Hepatocyte (in vitro differentiated cells): ENCODE results near the gene CNTN4. TPM values are rescaled to one million over a fixed set of nuclear protein-coding genes. Genes with fewer than 3 reads are reported as not detected.
A peak's percentile ranks its signal among the peaks of the same experiment; 100 is the strongest.
"Not testable (repeated sequence)": the region's sequence is repeated elsewhere in the genome, so short reads cannot be mapped to it uniquely, and the experiment has no call there.

ENCODE experiments used
- DNase-seq: peaks from one replicate; pipeline ENCODE4 v3.0.0-alpha.2; 2016; ENCODE audit warnings: low spot score
- H2AFZ ChIP-seq: fragments of 200-600 bp; sonication (generic); 2 replicates; pipeline ENCODE4 v1.6.0; 2016; ENCODE audit warnings: antibody characterized with exemption, mild to moderate bottlenecking
- H3K27ac ChIP-seq: fragments of 200-600 bp; sonication (generic); 2 replicates; pipeline ENCODE4 v1.5.1; 2016; ENCODE audit warnings: mild to moderate bottlenecking
- H3K27me3 ChIP-seq: fragments of 200-600 bp; sonication (generic); 2 replicates; pipeline ENCODE4 v1.6.1; 2016
- H3K36me3 ChIP-seq: fragments of 200-600 bp; sonication (generic); replicated peaks from 2 replicates; pipeline ENCODE4 v1.5.1; 2016; ENCODE audit warnings: low read depth; ENCODE audit not compliant: insufficient read depth
- H3K4me1 ChIP-seq: fragments of 200-600 bp; sonication (generic); 2 replicates; pipeline ENCODE4 v1.5.1; 2016; ENCODE audit warnings: mild to moderate bottlenecking, moderate library complexity; ENCODE audit not compliant: insufficient read depth
- H3K4me2 ChIP-seq: fragments of 200-600 bp; sonication (generic); 2 replicates; pipeline ENCODE4 v1.6.0; 2016
- H3K4me3 ChIP-seq: fragments of 200-600 bp; sonication (generic); 2 replicates; pipeline ENCODE4 v1.5.1; 2016; ENCODE audit warnings: mild to moderate bottlenecking
- H3K79me2 ChIP-seq: fragments of 200-600 bp; sonication (generic); 2 replicates; pipeline ENCODE4 v1.6.0; 2017; ENCODE audit warnings: mild to moderate bottlenecking
- H3K9me2 ChIP-seq: fragments of 200-600 bp; sonication (generic); replicated peaks from 2 replicates; pipeline ENCODE4 v1.6.0; 2017; ENCODE audit warnings: mild to moderate bottlenecking; ENCODE audit not compliant: insufficient read depth
- H3K9me3 ChIP-seq: fragments of 200-600 bp; sonication (generic); 2 replicates; pipeline ENCODE4 v1.5.1; 2016; ENCODE audit warnings: low read depth, mild to moderate bottlenecking
- H4K20me1 ChIP-seq: fragments of 200-600 bp; sonication (generic); 2 replicates; pipeline ENCODE4 v1.6.0; 2016; ENCODE audit warnings: mild to moderate bottlenecking; ENCODE audit not compliant: insufficient read depth, poor library complexity, severe bottlenecking
- EZH2 ChIP-seq: fragments of 200-600 bp; sonication (generic); IDR thresholded peaks from 2 replicates; pipeline ENCODE4 v1.6.1; 2016; ENCODE audit warnings: antibody characterized with exemption, mild to moderate bottlenecking, borderline replicate concordance
- EZH2phosphoT487 ChIP-seq: fragments of 200-600 bp; sonication (generic); IDR thresholded peaks from one replicate; pipeline ENCODE4 v1.6.1; 2018; ENCODE audit warnings: antibody characterized with exemption, mild to moderate bottlenecking, low read depth, moderate library complexity; ENCODE audit not compliant: unreplicated experiment, severe bottlenecking
- WGBS: methylation state at CpG from one replicate; pipeline ENCODE4 v1.1.6; 2016; ENCODE audit warnings: low lambda C conversion rate; ENCODE audit errors: missing lambda C conversion rate; 5-methylcytosine and 5-hydroxymethylcytosine counted together
- polyA plus RNA-seq: library from polyadenylated mRNA; unstranded; fragments of >200 nt; fragmentation: Nextera tagmentation; extraction: Ambion mirVana; gene quantifications from 2 replicates; pipeline ENCODE4 v1.2.1, GENCODE V29; 2016
- total RNA-seq: library from RNA; depleted of rRNA; stranded (reverse); fragments of >200 nt; gene quantifications from 2 replicates; pipeline ENCODE4 v1.2.3, GENCODE V29; 2014
- TF ChIP-seq, protein P1 (sequence below): fragments of 200-600 bp; sonication (generic); IDR thresholded peaks from 2 replicates; pipeline ENCODE4 v1.5.1; 2016; ENCODE audit warnings: antibody characterized with exemption, mild to moderate bottlenecking; ENCODE audit not compliant: poor library complexity

The CNTN4 gene
- total and polyA plus RNA-seq, 2 experiments from 2014 or later = 17.6 to 30.3 TPM

DNA sequence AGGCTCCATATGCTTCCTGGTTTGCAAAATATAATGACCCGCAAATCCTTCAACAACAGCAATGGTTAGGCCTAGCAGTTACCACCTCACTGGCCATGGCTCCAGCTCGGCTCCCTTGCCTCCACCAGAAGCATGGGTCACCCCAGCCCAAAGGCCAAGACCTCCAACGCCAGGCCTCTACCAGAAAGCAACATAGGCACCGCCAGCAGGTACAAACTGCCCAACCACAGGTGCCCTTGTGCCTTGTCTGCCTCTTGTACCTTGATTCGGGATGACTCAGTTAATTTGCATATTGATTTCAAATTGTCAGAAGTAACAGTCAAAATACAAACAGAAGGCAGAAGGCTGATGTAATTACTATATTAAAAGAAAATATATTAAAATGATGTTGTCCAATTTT is 886.8 kb downstream of the CNTN4 start:
- H3K4me3 ChIP-seq = no peak overlapping the region
- no peaks in the 10 kb centered on the region for H3K36me3 ChIP-seq
- TF ChIP-seq, protein P1, sequence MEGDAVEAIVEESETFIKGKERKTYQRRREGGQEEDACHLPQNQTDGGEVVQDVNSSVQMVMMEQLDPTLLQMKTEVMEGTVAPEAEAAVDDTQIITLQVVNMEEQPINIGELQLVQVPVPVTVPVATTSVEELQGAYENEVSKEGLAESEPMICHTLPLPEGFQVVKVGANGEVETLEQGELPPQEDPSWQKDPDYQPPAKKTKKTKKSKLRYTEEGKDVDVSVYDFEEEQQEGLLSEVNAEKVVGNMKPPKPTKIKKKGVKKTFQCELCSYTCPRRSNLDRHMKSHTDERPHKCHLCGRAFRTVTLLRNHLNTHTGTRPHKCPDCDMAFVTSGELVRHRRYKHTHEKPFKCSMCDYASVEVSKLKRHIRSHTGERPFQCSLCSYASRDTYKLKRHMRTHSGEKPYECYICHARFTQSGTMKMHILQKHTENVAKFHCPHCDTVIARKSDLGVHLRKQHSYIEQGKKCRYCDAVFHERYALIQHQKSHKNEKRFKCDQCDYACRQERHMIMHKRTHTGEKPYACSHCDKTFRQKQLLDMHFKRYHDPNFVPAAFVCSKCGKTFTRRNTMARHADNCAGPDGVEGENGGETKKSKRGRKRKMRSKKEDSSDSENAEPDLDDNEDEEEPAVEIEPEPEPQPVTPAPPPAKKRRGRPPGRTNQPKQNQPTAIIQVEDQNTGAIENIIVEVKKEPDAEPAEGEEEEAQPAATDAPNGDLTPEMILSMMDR = no peak
- TF ChIP-seq EZH2 (no peak), EZH2phosphoT487 (no peak)
- no peaks in the 10 kb centered on the region for H4K20me1 ChIP-seq
- H3K9me3 ChIP-seq = no peaks in the 10 kb centered on the region
- H3K4me2 ChIP-seq = no peak overlapping the region
- no peak overlapping the region for H2AFZ ChIP-seq
- no peaks in the 10 kb centered on the region for H3K9me2 ChIP-seq
- H3K4me1 ChIP-seq = no peaks in the 10 kb centered on the region
- 94% methylated on average over 5 of the region's 5 CpGs for WGBS
- H3K79me2 ChIP-seq = no peaks in the 10 kb centered on the region
- no peak overlapping the region for H3K27ac ChIP-seq
- no peaks in the 10 kb centered on the region for H3K27me3 ChIP-seq
- DNase-seq = no peak

DNA sequence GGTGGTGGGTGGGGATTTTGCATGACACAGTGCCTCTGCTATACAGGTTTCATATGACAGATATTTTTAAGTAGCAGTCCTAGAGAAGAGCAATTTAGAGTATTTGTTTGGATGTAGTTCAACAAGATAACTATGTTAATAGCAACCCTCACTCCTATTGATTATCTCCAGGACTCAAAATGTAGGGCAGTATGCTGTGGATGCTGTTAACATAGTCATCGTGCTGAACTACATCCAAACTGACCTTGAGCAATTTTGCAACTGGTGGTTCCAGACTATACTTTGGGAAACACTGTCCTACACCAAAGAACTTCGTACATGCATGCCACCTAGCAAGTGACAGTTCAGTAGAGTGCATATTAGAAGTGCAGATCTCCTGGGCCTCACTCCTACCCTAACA is 893.9 kb downstream of the CNTN4 start:
- H3K36me3 ChIP-seq = no peaks in the 10 kb centered on the region
- H3K79me2 ChIP-seq = no peaks in the 10 kb centered on the region
- no peak for DNase-seq
- WGBS = 77% methylated on average over 2 of the region's 2 CpGs
- no peaks in the 10 kb centered on the region for H3K27me3 ChIP-seq
- H3K27ac ChIP-seq = no peak overlapping the region
- H3K4me1 ChIP-seq = peaks cover 9% of the 10 kb centered on the region
- H2AFZ ChIP-seq = no peak overlapping the region
- no peaks in the 10 kb centered on the region for H4K20me1 ChIP-seq
- H3K4me3 ChIP-seq = no peak overlapping the region
- H3K4me2 ChIP-seq = no peak overlapping the region
- TF ChIP-seq, protein P1 = no peak
- H3K9me2 ChIP-seq = no peaks in the 10 kb centered on the region
- no peaks in the 10 kb centered on the region for H3K9me3 ChIP-seq

DNA sequence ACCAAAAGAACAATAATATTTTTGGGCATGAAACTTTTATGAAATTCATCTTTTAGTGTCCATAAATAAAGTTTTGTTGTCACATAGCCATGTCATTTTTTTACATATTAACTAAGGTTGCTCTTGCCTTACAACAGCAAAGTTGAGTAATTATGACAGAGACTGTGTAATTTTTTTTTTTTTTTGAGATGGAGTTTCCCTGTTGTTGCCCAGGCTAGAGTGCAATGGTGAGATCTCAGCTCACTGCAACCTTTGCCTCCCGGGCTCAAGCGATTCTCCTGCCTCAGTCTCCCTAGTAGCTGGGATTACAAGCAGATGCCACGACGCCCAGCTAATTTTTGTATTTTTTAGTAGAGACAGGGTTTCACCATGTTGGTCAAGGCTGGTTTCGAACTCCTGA is 894.5 kb downstream of the CNTN4 start:
- not testable (repeated sequence) for H4K20me1 ChIP-seq, H3K27me3 ChIP-seq, H3K36me3 ChIP-seq, DNase-seq, H3K9me2 ChIP-seq, H3K27ac ChIP-seq, H3K4me3 ChIP-seq, H2AFZ ChIP-seq, H3K4me2 ChIP-seq, H3K4me1 ChIP-seq, H3K79me2 ChIP-seq, H3K9me3 ChIP-seq
- WGBS = 96% methylated on average over 5 of the region's 5 CpGs

DNA sequence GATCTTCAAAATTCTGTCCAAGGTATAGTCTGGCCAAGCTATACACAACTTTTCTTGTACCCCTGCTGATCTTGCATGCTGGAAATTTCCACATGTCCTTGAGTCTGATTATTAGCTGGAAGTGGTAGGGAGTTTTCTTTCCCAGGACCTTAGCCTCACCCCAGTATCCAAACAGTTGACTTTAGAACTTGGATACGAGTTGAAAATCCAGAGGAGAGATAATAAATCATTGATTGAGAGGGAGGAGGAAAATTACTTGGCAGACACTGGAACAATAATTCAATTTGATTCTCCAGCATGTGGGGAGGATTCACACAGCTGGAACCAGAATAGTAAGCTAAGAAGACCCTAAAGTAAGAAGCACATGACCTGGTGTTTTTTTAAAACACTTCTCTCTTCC is 895.1 kb downstream of the CNTN4 start:
- DNase-seq = no peak
- no peak overlapping the region for H3K4me3 ChIP-seq

More for the DNA sequence above, 895.1 kb downstream of the CNTN4 start:
- Histone ChIP-seq H3K27ac (no peak overlapping the region), H2AFZ (no peak overlapping the region), H3K9me3 (no peaks in the 10 kb centered on the region), H3K4me1 (peaks cover 9% of the 10 kb centered on the region), H3K36me3 (no peaks in the 10 kb centered on the region), H3K4me2 (peak overlapping the region; percentile 7), H3K9me2 (no peaks in the 10 kb centered on the region), H3K27me3 (no peaks in the 10 kb centered on the region), H4K20me1 (no peaks in the 10 kb centered on the region), H3K79me2 (no peaks in the 10 kb centered on the region)
- TF ChIP-seq EZH2 (no peak), EZH2phosphoT487 (no peak)
- TF ChIP-seq, protein P1 = no peak
- WGBS = 4% methylated on average over 1 of the region's 1 CpG
